OCI-LY7 (cell line): Measurements from ENCODE around the gene GNAO1.

Source experiments
- CTCF ChIP-seq: fragments of 200-600 bp; sonication (generic); conservative IDR thresholded peaks from 2 replicates; pipeline ENCODE4 v1.5.1; 2014; ENCODE audit warnings: mild to moderate bottlenecking, antibody characterized with exemption, low read length, moderate library complexity, mixed read lengths
- EZH2phosphoT487 ChIP-seq: fragments of 200-600 bp; sonication (generic); IDR thresholded peaks from 2 replicates; pipeline ENCODE4 v1.6.1; 2018; ENCODE audit warnings: low read depth, borderline replicate concordance, mild to moderate bottlenecking, mixed run types, antibody characterized with exemption, low read length, moderate library complexity, mixed read lengths

- TF ChIP-seq CTCF (no peak), EZH2phosphoT487 (no peak)
Measured at GRCh38 chr16:56328276-56329022, 137.2 kb downstream of the GNAO1 start.
